Endothelial cell of umbilical vein (primary cell): Measurements from ENCODE around the gene CSMD2. TPM values are rescaled to one million over a fixed set of nuclear protein-coding genes. Genes with fewer than 3 reads are reported as not detected.

Experiments used
- BruUV-seq: library from RNA; stranded (reverse); fragments of 400-500 nt; replicated peaks from 2 replicates; lab custom pipeline; 2021; lab: Mats Ljungman, UMichigan
- CTCF ChIA-PET: fragments of 300-600, 350-600 bp; sonication (Branson Sonifier 250); formaldehyde crosslinking; loops from one replicate; lab custom pipeline; 2021; ENCODE audit warnings: antibody characterized with exemption, inconsistent platforms; lab: Charles Lee
- POLR2A ChIA-PET: fragments of 300-600, 350-600 bp; sonication (Branson Sonifier 250); formaldehyde crosslinking; loops from one replicate; lab custom pipeline; 2021; ENCODE audit warnings: antibody characterized with exemption, inconsistent platforms; lab: Charles Lee
- DNase-seq: peaks from one replicate; pipeline ENCODE4 v3.0.0-alpha.2; 2011; ENCODE audit warnings: low read depth, low spot score
- FAIRE-seq: peaks from 2 replicates; lab custom pipeline; 2011; peaks lifted over from hg19 to GRCh38; lab: Jason Lieb, UNC
- H2AFZ ChIP-seq: 2 replicates; pipeline ENCODE4 v1.6.0; 2012; ENCODE audit warnings: low read depth, low read length, control low read depth, inconsistent platforms
- H3K27ac ChIP-seq: 2 replicates; pipeline ENCODE4 v1.5.1; 2011; ENCODE audit warnings: low read depth, mild to moderate bottlenecking, control low read depth, low read length, moderate library complexity; ENCODE audit not compliant: insufficient read depth
- H3K27me3 ChIP-seq, 2 experiments: 2 replicates each; pipeline versions ENCODE4 v1.6.0 to v1.6.1; 2011; ENCODE audit warnings: low read length in 2 of 2, mixed read lengths in 1 of 2; ENCODE audit not compliant: control insufficient read depth in 2 of 2, insufficient read depth in 2 of 2
- H3K36me3 ChIP-seq, 2 experiments: 2 replicates in 1 of 2; 3 replicates in 1 of 2; pipeline ENCODE4 v1.5.1; 2011; ENCODE audit warnings: low read length in 2 of 2, mild to moderate bottlenecking in 1 of 2, moderate library complexity in 1 of 2; ENCODE audit not compliant: control insufficient read depth in 2 of 2, insufficient read depth in 2 of 2; ENCODE audit errors: extremely low read depth in 1 of 2
- H3K4me1 ChIP-seq: 3 replicates; pipeline ENCODE4 v1.5.1; 2011; ENCODE audit warnings: mild to moderate bottlenecking, low read length; ENCODE audit not compliant: control insufficient read depth, insufficient read depth; ENCODE audit errors: extremely low read depth
- H3K4me2 ChIP-seq: 2 replicates; pipeline ENCODE4 v1.6.1; 2011; ENCODE audit warnings: low read length, control low read depth, mixed read lengths; ENCODE audit not compliant: insufficient read depth
- H3K4me3 ChIP-seq, 3 experiments: fragments of 200-600 bp in 1 of 3; sonication (generic), shearing (Covaris generic) in 1 of 3; replicated peaks in 1 of 3; 2 replicates each; pipeline ENCODE4 v1.5.1; 2011 to 2016; ENCODE audit warnings: control low read depth in 3 of 3, low read length in 3 of 3, mild to moderate bottlenecking in 2 of 3, inconsistent platforms in 1 of 3, low read depth in 1 of 3, moderate library complexity in 1 of 3; ENCODE audit not compliant: insufficient read depth in 1 of 3
- H3K79me2 ChIP-seq: 2 replicates; pipeline ENCODE4 v1.6.0; 2012; ENCODE audit warnings: low read length, inconsistent platforms; ENCODE audit not compliant: control insufficient read depth, insufficient read depth
- H3K9ac ChIP-seq: replicated peaks from 2 replicates; pipeline ENCODE3; 2011; ENCODE audit warnings: low read length, control low read depth; ENCODE audit not compliant: insufficient read depth; ENCODE audit errors: extremely low read depth
- H3K9me1 ChIP-seq: replicated peaks from 3 replicates; pipeline ENCODE4 v1.6.0; 2011; ENCODE audit warnings: mild to moderate bottlenecking, low read length; ENCODE audit not compliant: control insufficient read depth, insufficient read depth; ENCODE audit errors: extremely low read depth
- H3K9me3 ChIP-seq: replicated peaks from 2 replicates; pipeline ENCODE4 v1.5.1; 2012; ENCODE audit warnings: low read length, inconsistent platforms; ENCODE audit not compliant: control insufficient read depth, insufficient read depth
- H4K20me1 ChIP-seq: replicated peaks from 2 replicates; pipeline ENCODE3; 2011; ENCODE audit warnings: mild to moderate bottlenecking, low read length; ENCODE audit not compliant: control insufficient read depth, insufficient read depth; ENCODE audit errors: extremely low read depth
- CTCF ChIP-seq, 2 donors: IDR thresholded peaks; 1 replicate in 1 of 2; 2 replicates in 1 of 2; pipeline ENCODE4 v1.5.1; 2011; ENCODE audit warnings: low read length in 2 of 2, mild to moderate bottlenecking in 2 of 2, moderate library complexity in 2 of 2, control low read depth in 1 of 2, inconsistent platforms in 1 of 2, low read depth in 1 of 2; ENCODE audit not compliant: insufficient read depth in 1 of 2; ENCODE audit errors: extremely low read depth in 1 of 2
- EZH2 ChIP-seq: IDR thresholded peaks from 2 replicates; pipeline ENCODE4 v1.6.1; 2012; ENCODE audit warnings: borderline replicate concordance, low read depth, mild to moderate bottlenecking, moderate library complexity, low read length, inconsistent platforms; ENCODE audit not compliant: severe bottlenecking
- FOS ChIP-seq: IDR thresholded peaks from 2 replicates; pipeline ENCODE4 v1.6.1; 2011; ENCODE audit warnings: mild to moderate bottlenecking, low read length, moderate library complexity, borderline replicate concordance; ENCODE audit not compliant: insufficient read depth
- GATA2 ChIP-seq: IDR thresholded peaks from 2 replicates; pipeline ENCODE4 v1.7.0; 2011; ENCODE audit warnings: low read depth, mild to moderate bottlenecking, moderate library complexity, mixed read lengths, low read length; ENCODE audit not compliant: insufficient read length, insufficient read depth
- MAX ChIP-seq: IDR thresholded peaks from 2 replicates; pipeline ENCODE4 v1.6.1; 2011; ENCODE audit not compliant: insufficient read depth, insufficient read length
- POLR2AphosphoS5 ChIP-seq: IDR thresholded peaks from 2 replicates; pipeline ENCODE4 v1.6.1; 2012; ENCODE audit warnings: low read depth, mild to moderate bottlenecking, control low read depth, low read length, moderate library complexity; ENCODE audit not compliant: insufficient read depth
- dilution Hi-C: fragments of 300-500 bp; cut with MboI; formaldehyde crosslinking; loops from one replicate; pipeline ENCODE4 v1.15.0; 2019; ENCODE audit warnings: low sequenced_read_pairs; ENCODE audit not compliant: extremely low pct_ligation_motif_present
- intact Hi-C: fragments of 100-400 bp; cut with micrococcal nuclease; formaldehyde crosslinking; loops from one replicate; pipeline ENCODE4 v1.10.0; 2022
- polyA plus RNA-seq, 4 experiments: library from polyadenylated mRNA; depleted of rRNA in 3 of 4; stranded (reverse) in 3 of 4; unstranded in 1 of 4; fragments of >200 nt; gene quantifications; 2 replicates each; pipeline versions ENCODE4 v1.2.1 to v1.2.3, GENCODE V29; 2011 to 2012; ENCODE audit warnings: missing spikeins in 1 of 4
- total RNA-seq: library from RNA; stranded (reverse); gene quantifications from 2 replicates; pipeline ENCODE4 v1.2.3, GENCODE V29; 2021

The CSMD2 gene
- total and polyA plus RNA-seq, 2 donors (not counting 3 experiments of a cell fraction or from before 2014, with no cell fraction given): under 0.01 TPM; not detected in 1

- Histone ChIP-seq H3K79me2 (no peaks in the 10 kb centered on the region), H3K4me1 (no peaks in the 10 kb centered on the region), H4K20me1 (no peaks in the 10 kb centered on the region), H2AFZ (no peak overlapping the region), H3K9me3 (no peaks in the 10 kb centered on the region), H3K9me1 (no peaks in the 10 kb centered on the region), H3K36me3 (no peaks in the 10 kb centered on the region), H3K27ac (no peak overlapping the region), H3K9ac (no peak overlapping the region), H3K4me2 (no peak overlapping the region), H3K4me3 (no peak overlapping the region), H3K27me3 (no peaks in the 10 kb centered on the region)
- no peak for TF ChIP-seq FOS
- TF ChIP-seq CTCF (IDR thresholded peaks at IDR 0.05; ENCODE audit: extremely low read depth in 1 of 2, insufficient read depth in 1 of 2, low read depth in 1 of 2, low read length in 2 of 2): no peak
- no peak for TF ChIP-seq GATA2
- no peak for TF ChIP-seq POLR2AphosphoS5
- TF ChIP-seq EZH2: no peak
- no peak for TF ChIP-seq MAX
- no TSS peak for BruUV-seq
- ChIA-PET CTCF (no interaction called here), POLR2A (no interaction called here)
- no peak for DNase-seq
- dilution Hi-C loops (no loop called here), intact Hi-C loops (no loop called here)
- FAIRE-seq: no peak
These were observed 207.2 kb downstream of the CSMD2 start for GRCh38 chr1:33957854-33958253.
